Measurements from ENCODE around the gene GARRE1. TPM values are rescaled to one million over a fixed set of nuclear protein-coding genes. Genes with fewer than 3 reads are reported as not detected.

GARRE1 gene
- total and polyA plus RNA-seq, 2 of the 8 experiments (the other 6 are each of a cell fraction or from before 2014, with no cell fraction given): 16.4 to 23.1 TPM

DNA sequence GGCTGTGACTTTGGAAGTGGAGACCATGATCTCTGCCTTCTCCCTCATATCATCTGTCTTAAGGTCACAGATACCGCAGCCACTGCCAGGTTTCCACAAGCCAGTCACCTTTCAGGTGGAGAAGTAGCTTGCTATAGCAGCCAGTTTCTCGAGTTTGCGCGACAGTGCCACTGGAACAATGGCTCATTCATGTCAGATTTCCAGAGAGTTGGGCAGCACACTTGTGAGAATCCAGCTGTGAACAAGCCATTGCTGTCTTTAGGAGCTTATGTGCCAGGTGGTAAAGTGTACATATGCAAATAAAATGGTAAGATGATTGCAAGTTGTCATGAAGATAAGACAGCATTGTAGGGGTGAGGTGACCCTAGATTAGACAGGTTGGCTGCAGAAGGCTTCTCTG, 22.3 kb downstream of the GARRE1 start:
- no peak overlapping the region for H3K56ac ChIP-seq (replicated peaks; ENCODE audit: insufficient read length, low read depth, low read length)
- H3K79me2 ChIP-seq (ENCODE audit: control insufficient read depth in 1 of 2, insufficient read depth in 2 of 2, low read length in 2 of 2): peaks cover 0 to 33% of the 10 kb centered on the region in 2 experiments; a peak in 2 of 4 replicates
- H2BK5ac ChIP-seq (ENCODE audit: low read depth, low read length): no peak overlapping the region
- WGBS, 2 experiments (ENCODE audit: extremely low coverage in 1 of 2, insufficient coverage in 1 of 2, insufficient read length in 1 of 2, insufficient replicate concordance in 2 of 2, low coverage in 1 of 2, low lambda C conversion rate in 2 of 2, missing lambda C conversion rate in 1 of 2): 70% methylated on average over 4 of the region's 4 CpGs; no CpG with 5 or more reads in 1 of the 2 experiments
- no peak overlapping the region for H2AK5ac ChIP-seq (ENCODE audit: low read depth, low read length)
- peak overlapping the region; percentile 5 for H3K4ac ChIP-seq (replicated peaks; ENCODE audit: insufficient read length, low read depth, low read length)
- no peak overlapping the region for H4K8ac ChIP-seq (ENCODE audit: extremely low read depth, insufficient read depth, low read length)
- H3K14ac ChIP-seq (ENCODE audit: insufficient read length): no peak overlapping the region
- H4K91ac ChIP-seq (replicated peaks; ENCODE audit: insufficient read length, low read length): no peak overlapping the region
- H3K9me3 ChIP-seq (ENCODE audit: insufficient read depth in 2 of 2, low read depth in 1 of 2, low read length in 1 of 2): no peaks in the 10 kb centered on the region
- no peaks in the 10 kb centered on the region for H3K36me3 ChIP-seq (ENCODE audit: control insufficient read depth in 2 of 4, insufficient read depth in 4 of 4, low read length in 3 of 4)
- H4K20me1 ChIP-seq (replicated peaks in 1 of 2; ENCODE audit: control insufficient read depth in 1 of 2, insufficient read depth in 2 of 2, low read length in 2 of 2): peaks cover 2 to 10% of the 10 kb centered on the region in 2 experiments
- CTCF ChIA-PET (ENCODE audit: partially characterized antibody): interaction anchor here (0.7 kb wide), 2 partner anchors 60 to 562 kb away, joined by 3 read pairs; no protein-coding TSS in a partner anchor
- H2BK15ac ChIP-seq (ENCODE audit: low read length): no peak overlapping the region
- H3K79me1 ChIP-seq (ENCODE audit: low read depth, low read length): peaks cover 8% of the 10 kb centered on the region
- H3K9ac ChIP-seq (replicated peaks in 1 of 4; ENCODE audit: extremely low read depth in 1 of 4, low read depth in 3 of 4, low read length in 3 of 4): no peak overlapping the region
- H3K27ac ChIP-seq (ENCODE audit: low read depth, low read length): no peak overlapping the region
- H2BK12ac ChIP-seq (ENCODE audit: low read depth, low read length): no peak overlapping the region
- H3K4me2 ChIP-seq (ENCODE audit: insufficient read depth in 1 of 2, low read depth in 2 of 2, low read length in 2 of 2): no peak overlapping the region
- H2BK20ac ChIP-seq (ENCODE audit: low read length): no peak overlapping the region
- no peaks in the 10 kb centered on the region for H3K4me1 ChIP-seq (replicated peaks in 1 of 4; ENCODE audit: control insufficient read depth in 3 of 4, insufficient read depth in 4 of 4, low read length in 3 of 4)
- no peak for FAIRE-seq
- H3K4me3 ChIP-seq (ENCODE audit: extremely low read depth in 1 of 4, insufficient read depth in 2 of 4, low read depth in 3 of 4, low read length in 4 of 4): no peak overlapping the region
- DNase-seq (ENCODE audit: low read depth in 1 of 2, low spot score in 2 of 2): no peak
- POLR2A ChIA-PET (ENCODE audit: partially characterized antibody): interaction anchor here (0.6 to 1.7 kb wide), 3 partner anchors 12 to 37 kb away, joined by 3 to 4 read pairs (median 3); no protein-coding TSS in a partner anchor
- H2AFZ ChIP-seq (ENCODE audit: low read length): no peak overlapping the region
- H3K23me2 ChIP-seq (ENCODE audit: low read depth, low read length): peaks cover 1% of the 10 kb centered on the region; the same call in 1 of the 2 replicates
- no peaks in the 10 kb centered on the region for H3K27me3 ChIP-seq (replicated peaks in 1 of 4; ENCODE audit: control insufficient read depth in 3 of 4, extremely low read depth in 1 of 4, insufficient read depth in 3 of 4, low read length in 3 of 4)
- TF ChIP-seq RXRA (IDR thresholded peaks at IDR 0.05; ENCODE audit: insufficient read depth, low read depth, low read length) (no peak), TAF1 (IDR thresholded peaks at IDR 0.05; ENCODE audit: low read depth, low read length) (no peak), TBP (IDR thresholded peaks at IDR 0.05; ENCODE audit: low read depth, low read length) (no peak), EZH2 (IDR thresholded peaks at IDR 0.05; ENCODE audit: low read depth, low read length, severe bottlenecking) (no peak), HDAC6 (IDR thresholded peaks at IDR 0.05; ENCODE audit: low read depth, low read length) (no peak), CHD2 (IDR thresholded peaks at IDR 0.05; ENCODE audit: low read length) (no peak), GABPA (IDR thresholded peaks at IDR 0.05; ENCODE audit: borderline replicate concordance, insufficient read depth, low read length) (no peak), RAD21 (IDR thresholded peaks at IDR 0.05 in 1 of 2, conservative IDR thresholded peaks at IDR 0.05 in 1 of 2; ENCODE audit: low read depth in 2 of 2, low read length in 2 of 2) (no peak)
- no peak overlapping the region for H3K18ac ChIP-seq (ENCODE audit: extremely low read depth, low read length)
- no peak overlapping the region for H4K5ac ChIP-seq (ENCODE audit: insufficient read length, low read depth, low read length)
- no peak overlapping the region for H3K23ac ChIP-seq (ENCODE audit: insufficient read length)
- H2BK120ac ChIP-seq (replicated peaks; ENCODE audit: low read depth, low read length): no peak overlapping the region

Data from H1 (cell line).